GM21717 (cell line): ENCODE results near the gene PCDHA4.
"Not testable (repeated sequence)": the region's sequence is repeated elsewhere in the genome, so short reads cannot be mapped to it uniquely, and the experiment has no call there.

Experiments
- ATAC-seq: cut with Tn5 transposase; IDR thresholded peaks from one replicate; pipeline ENCODE4 v1.9.1; 2021; ENCODE audit warnings: mild to moderate bottlenecking, moderate library complexity; ENCODE audit not compliant: unreplicated experiment

PCDHA4 gene

DNA sequence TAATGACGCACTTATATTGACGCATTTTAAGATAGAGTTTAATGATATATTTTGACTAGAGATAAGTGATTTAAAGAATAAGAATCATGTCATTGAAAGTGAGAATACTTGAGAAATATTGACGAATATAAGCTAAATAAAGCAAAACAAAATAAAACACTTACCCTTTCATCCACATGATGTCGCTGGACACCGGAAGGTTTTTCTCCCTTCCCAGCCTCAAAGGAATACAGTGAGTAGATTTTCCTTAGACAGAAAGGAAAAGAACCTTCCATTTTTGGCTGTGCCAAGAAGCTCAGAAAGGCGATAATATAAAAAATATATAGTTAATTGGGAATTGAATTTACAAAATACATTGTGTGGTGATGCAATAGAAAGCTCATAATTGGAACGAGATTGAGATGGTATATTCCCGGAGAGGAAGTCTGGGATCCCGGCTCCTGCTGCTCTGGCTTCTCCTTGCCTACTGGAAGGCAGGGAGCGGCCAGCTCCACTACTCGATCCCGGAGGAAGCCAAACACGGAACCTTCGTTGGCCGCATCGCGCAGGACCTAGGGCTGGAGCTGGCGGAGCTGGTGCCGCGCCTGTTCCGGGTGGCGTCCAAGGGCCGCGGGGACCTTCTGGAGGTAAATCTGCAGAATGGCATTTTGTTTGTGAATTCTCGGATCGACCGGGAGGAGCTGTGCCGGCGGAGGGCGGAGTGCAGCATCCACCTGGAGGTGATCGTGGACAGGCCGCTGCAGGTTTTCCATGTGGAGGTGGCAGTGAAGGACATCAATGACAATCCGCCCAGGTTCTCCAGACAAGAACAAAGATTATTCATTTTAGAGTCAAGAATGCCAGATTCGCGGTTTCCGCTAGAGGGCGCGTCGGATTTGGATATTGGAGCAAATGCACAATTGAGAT, 14.8 kb downstream of the PCDHA4 start, which contains the start of gene PCDHA5:
Gene PCDHA5, plus strand, starts transcription at position 239 of the 906 bp plus-strand sequence.
- no peak for ATAC-seq

DNA sequence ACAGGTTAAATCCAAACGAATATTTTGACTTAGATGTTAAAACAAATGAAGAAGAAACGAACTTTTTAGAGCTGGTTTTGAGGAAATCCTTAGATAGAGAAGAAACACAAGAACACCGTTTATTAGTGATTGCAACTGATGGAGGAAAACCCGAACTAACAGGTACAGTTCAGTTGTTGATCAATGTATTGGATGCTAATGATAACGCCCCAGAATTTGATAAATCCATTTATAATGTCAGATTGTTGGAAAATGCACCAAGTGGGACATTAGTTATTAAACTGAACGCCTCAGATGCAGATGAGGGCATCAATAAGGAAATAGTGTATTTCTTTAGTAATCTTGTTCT, 15.4 kb downstream of the PCDHA4 start:
- no peak for ATAC-seq

DNA sequence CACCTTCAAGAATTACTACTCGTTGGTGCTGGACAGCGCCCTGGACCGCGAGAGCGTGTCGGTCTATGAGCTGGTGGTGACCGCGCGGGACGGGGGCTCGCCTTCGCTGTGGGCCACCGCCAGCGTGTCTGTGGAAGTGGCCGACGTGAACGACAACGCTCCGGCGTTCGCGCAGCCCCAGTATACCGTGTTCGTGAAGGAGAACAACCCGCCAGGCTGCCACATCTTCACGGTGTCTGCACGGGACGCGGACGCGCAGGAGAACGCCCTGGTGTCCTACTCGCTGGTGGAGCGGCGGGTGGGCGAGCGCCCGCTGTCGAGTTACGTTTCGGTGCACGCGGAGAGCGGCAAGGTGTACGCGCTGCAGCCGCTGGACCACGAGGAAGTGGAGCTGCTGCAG, 16.1 kb downstream of the PCDHA4 start:
- ATAC-seq, result not testable (repeated sequence)

DNA sequence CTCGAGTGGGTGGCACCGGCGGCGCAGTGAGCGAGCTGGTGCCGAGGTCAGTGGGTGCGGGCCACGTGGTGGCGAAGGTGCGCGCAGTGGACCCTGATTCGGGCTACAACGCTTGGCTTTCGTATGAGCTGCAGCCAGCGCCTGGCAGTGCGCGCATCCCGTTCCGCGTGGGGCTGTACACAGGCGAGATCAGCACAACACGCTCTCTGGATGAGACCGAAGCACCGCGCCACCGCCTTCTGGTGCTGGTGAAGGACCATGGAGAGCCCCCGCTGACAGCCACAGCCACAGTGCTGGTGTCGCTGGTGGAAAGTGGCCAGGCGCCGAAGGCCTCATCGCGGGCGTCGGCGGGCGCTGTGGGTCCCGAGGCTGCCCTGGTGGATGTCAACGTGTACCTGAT, 16.6 kb downstream of the PCDHA4 start:
- no peak for ATAC-seq

DNA sequence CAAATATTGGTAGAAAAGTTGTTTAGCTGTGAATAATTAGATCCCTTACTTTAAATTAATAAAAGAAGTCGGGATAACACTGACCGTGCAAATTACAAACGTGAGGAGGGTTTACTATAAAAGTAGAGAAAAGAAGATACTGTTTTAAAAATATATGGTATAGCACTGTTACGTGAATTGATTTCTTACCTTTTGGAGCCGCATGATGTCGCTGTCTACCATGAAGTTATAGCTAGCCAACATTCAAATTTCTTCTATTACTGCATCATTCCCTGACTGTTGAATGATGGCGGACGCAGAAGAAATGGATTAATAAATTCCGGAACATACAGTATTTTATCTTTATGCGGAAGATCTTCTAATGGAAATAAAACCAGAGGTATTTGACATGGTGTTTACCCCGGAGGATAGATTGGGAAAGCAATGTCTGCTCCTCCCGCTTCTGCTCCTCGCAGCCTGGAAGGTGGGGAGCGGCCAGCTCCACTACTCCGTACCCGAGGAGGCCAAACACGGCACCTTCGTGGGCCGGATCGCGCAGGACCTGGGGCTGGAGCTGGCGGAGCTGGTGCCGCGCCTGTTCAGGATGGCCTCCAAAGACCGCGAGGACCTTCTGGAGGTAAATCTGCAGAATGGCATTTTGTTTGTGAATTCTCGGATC, 21.0 kb downstream of the PCDHA4 start, which contains the start of gene PCDHA6:
Gene PCDHA6, plus strand, starts transcription at position 257 of the 658 bp plus-strand sequence. Its CDS starts 132 bp downstream, at position 389.
- ATAC-seq, result no peak

DNA sequence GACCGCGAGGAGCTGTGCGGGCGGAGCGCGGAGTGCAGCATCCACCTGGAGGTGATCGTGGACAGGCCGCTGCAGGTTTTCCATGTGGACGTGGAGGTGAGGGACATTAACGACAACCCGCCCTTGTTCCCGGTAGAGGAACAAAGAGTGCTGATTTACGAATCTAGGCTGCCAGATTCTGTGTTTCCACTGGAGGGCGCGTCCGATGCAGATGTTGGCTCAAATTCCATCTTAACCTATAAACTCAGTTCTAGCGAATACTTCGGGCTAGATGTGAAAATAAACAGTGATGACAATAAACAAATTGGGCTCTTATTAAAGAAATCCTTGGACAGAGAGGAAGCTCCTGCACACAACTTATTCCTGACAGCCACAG, 21.5 kb downstream of the PCDHA4 start:
- ATAC-seq, result no peak

DNA sequence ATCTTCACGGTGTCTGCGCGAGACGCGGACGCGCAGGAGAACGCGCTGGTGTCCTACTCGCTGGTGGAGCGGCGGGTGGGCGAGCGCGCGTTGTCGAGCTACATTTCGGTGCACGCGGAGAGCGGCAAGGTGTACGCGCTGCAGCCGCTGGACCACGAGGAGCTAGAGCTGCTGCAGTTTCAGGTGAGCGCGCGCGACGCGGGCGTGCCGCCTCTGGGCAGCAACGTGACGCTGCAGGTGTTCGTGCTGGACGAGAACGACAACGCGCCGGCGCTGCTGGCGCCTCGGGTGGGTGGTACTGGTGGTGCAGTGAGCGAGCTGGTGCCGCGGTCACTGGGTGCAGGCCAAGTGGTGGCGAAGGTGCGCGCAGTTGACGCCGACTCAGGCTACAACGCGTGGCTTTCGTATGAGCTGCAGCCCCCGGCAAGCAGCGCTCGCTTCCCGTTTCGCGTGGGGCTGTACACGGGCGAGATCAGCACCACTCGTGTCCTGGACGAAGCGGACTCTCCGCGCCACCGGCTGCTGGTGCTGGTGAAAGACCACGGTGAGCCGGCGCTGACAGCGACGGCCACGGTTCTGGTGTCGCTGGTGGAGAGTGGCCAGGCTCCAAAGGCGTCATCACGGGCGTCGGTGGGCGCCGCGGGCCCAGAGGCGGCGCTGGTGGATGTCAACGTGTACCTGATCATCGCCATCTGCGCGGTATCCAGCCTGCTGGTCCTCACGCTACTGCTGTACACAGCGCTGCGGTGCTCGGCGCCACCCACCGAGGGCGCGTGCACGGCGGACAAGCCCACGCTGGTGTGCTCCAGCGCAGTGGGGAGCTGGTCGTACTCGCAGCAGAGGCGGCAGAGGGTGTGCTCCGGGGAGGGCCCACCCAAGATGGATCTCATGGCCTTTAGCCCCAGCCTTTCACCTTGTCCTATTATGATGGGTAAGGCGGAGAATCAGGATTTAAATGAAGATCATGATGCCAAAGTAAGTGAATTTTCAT, 22.9 kb downstream of the PCDHA4 start:
- ATAC-seq, result not testable (repeated sequence)

DNA sequence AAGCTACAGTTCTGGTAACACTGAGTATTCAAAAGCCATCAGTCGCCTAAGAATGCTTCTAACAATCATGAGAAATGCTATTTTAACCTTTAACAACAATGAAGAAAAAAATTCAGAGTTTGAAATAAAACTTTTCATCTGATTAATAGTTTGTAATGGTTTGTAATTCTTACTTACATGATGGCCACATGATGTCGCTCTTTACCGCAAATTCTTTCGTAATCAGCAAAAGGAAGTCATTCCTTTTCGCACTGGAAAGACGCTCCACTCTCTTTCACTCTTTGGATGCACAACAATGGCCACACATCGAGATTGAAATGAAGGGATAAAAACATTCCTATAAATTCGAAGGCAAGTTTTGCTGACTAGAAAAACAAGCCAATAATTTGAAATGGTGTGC, 27.1 kb downstream of the PCDHA4 start, which contains the start of gene PCDHA7:
Gene PCDHA7, plus strand, starts transcription at position 277 of the 400 bp plus-strand sequence. Its CDS starts 115 bp downstream, at position 392.
- ATAC-seq, result no peak

DNA sequence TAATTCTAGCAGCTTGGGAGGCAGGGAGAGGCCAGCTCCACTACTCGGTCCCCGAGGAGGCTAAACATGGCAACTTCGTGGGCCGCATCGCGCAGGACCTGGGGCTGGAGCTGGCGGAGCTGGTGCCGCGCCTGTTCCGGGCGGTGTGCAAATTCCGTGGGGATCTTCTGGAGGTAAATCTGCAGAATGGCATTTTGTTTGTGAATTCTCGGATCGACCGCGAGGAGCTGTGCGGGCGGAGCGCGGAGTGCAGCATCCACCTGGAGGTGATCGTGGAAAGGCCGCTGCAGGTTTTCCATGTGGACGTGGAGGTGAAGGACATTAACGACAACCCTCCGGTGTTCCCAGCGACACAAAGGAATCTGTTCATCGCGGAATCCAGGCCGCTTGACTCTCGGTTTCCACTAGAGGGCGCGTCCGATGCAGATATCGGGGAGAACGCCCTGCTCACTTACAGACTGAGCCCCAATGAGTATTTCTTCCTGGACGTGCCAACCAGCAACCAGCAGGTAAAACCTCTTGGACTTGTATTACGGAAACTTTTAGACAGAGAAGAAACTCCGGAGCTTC, 27.7 kb downstream of the PCDHA4 start:
- ATAC-seq, result not testable (repeated sequence)

DNA sequence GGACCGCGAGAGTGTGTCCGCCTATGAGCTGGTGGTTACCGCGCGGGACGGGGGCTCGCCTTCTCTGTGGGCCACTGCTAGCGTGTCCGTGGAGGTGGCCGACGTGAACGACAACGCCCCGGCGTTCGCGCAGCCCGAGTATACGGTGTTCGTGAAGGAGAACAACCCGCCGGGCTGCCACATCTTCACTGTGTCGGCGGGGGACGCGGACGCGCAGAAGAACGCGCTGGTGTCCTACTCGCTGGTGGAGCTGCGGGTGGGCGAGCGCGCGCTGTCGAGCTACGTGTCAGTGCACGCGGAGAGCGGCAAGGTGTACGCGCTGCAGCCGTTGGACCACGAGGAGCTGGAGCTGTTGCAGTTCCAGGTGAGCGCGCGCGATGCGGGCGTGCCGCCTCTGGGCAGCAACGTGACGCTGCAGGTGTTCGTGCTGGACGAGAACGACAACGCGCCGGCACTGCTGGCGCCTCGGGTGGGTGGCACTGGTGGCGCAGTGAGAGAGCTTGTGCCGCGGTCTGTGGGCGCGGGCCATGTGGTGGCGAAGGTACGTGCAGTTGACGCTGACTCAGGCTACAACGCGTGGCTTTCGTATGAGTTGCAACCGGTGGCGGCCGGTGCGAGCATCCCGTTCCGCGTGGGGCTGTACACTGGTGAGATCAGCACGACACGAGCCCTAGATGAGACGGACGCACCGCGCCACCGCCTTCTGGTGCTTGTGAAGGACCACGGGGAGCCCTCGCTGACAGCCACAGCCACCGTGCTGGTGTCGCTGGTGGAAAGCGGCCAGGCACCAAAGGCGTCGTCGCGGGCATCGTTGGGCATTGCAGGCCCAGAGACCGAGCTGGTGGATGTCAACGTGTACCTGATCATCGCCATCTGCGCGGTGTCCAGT, 29.0 kb downstream of the PCDHA4 start:
- no peak for ATAC-seq

DNA sequence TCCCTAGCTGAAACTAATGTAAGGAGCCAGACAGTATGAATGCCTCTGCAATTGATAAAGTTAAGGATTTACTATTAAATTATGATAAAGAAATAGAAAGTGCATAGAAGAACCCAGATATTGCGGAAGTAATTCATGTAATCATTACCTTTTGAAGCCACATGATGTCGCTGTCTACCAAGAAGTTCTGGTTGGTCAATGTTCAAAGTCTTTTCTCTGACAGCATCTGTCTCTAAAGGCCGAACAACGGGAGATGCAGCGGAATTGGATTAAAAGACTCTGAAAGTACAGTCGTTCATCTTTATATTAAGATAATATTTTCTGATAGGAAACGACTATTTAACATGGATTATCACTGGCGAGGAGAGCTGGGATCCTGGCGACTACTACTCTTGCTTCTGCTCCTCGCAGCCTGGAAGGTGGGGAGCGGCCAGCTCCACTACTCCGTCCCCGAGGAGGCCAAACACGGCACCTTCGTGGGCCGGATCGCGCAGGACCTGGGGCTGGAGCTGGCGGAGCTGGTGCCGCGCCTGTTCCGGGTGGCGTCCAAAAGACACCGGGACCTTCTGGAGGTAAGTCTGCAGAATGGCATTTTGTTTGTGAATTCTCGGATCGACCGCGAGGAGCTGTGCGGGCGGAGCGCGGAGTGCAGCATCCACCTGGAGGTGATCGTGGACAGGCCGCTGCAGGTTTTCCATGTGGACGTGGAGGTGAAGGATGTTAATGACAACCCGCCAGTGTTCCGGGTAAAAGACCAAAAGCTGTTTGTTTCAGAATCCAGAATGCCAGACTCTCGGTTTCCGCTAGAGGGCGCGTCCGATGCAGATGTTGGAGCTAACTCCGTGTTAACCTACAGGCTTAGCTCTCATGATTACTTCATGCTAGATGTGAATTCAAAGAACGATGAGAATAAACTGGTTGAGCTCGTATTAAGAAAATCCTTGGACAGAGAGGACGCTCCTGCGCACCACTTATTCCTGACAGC, 34.4 kb downstream of the PCDHA4 start, which contains the start of gene PCDHA8:
Gene PCDHA8, plus strand, starts transcription at position 210 of the 985 bp plus-strand sequence. Its CDS starts 135 bp downstream, at position 345.
- no peak for ATAC-seq

DNA sequence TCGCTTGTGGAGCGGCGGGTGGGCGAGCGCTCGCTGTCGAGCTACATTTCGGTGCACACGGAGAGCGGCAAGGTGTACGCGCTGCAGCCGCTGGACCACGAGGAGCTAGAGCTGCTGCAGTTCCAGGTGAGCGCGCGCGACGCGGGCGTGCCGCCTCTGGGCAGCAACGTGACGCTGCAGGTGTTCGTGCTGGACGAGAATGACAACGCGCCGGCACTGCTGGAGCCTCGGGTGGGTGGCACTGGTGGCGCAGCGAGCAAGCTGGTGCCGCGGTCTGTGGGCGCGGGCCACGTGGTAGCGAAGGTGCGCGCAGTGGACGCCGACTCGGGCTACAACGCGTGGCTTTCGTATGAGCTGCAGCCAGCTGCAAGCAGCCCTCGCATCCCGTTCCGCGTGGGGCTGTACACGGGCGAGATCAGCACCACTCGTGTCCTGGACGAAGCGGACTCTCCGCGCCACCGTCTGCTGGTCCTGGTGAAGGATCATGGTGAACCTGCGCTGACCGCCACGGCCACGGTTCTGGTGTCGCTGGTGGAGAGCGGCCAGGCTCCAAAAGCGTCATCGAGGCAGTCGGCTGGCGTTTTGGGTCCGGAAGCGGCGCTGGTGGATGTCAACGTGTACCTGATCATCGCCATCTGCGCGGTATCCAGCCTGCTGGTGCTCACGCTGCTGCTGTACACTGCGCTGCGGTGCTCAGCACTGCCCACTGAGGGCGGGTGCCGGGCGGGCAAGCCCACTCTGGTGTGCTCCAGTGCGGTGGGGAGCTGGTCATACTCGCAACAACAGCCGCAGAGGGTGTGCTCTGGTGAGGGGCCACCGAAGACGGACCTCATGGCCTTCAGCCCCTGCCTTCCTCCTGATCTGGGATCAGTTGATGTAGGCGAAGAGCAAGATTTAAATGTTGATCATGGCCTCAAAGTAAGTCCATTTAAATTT, 36.2 kb downstream of the PCDHA4 start:
- no peak for ATAC-seq

DNA sequence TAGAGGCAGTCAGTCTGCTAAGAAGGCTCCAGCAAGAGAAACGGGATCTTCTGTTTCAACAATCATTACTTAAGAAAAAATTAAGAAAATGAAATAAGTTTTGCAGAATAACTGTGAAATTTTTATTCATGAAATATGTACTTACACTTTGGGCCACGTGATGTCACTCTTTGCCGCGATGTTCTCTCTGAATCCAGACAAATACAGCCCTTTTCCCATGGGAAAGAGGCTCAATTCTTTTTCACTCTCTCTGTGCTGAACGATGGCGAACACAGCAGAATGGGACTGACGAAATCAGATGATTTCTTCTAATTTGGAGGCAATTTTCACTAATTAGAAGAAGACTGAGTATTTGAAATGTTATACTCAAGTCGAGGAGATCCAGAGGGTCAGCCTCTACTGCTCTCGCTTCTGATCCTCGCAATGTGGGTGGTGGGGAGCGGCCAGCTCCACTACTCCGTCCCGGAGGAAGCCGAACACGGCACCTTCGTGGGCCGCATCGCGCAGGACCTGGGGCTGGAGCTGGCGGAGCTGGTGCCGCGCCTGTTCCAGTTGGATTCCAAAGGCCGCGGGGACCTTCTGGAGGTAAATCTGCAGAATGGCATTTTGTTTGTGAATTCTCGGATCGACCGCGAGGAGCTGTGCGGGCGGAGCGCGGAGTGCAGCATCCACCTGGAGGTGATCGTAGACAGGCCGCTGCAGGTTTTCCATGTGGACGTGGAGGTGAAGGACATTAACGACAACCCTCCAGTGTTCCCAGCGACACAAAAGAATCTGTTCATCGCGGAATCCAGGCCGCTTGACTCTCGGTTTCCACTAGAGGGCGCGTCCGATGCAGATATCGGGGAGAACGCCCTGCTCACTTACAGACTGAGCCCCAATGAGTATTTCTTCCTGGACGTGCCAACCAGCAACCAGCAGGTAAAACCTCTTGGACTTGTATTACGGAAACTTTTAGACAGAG, 41.6 kb downstream of the PCDHA4 start, which contains the start of gene PCDHA9:
Gene PCDHA9, plus strand, starts transcription at position 244 of the 964 bp plus-strand sequence. Its CDS starts 114 bp downstream, at position 358.
- ATAC-seq, result not testable (repeated sequence)

DNA sequence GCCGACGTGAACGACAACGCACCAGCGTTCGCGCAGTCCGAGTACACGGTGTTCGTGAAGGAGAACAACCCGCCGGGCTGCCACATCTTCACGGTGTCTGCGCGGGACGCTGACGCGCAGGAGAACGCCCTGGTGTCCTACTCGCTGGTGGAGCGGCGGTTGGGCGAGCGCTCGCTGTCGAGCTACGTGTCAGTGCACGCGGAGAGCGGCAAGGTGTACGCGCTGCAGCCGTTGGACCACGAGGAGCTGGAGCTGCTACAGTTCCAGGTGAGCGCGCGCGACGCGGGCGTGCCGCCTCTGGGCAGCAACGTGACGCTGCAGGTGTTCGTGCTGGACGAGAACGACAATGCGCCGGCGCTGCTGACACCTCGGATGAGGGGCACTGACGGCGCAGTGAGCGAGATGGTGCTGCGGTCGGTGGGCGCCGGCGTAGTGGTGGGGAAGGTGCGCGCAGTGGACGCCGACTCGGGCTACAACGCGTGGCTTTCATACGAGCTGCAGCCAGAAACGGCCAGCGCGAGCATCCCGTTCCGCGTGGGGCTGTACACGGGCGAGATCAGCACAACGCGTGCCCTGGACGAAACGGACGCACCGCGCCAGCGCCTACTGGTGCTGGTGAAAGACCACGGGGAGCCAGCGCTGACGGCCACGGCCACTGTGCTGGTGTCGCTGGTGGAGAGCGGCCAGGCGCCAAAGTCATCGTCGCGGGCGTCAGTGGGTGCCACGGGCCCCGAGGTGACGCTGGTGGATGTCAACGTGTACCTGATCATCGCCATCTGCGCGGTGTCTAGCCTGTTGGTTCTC, 43.2 kb downstream of the PCDHA4 start:
- not testable (repeated sequence) for ATAC-seq
